Spinal cord (tissue), 10 donors: Measurements from ENCODE around the gene NEDD4L. TPM values are rescaled to one million over a fixed set of nuclear protein-coding genes. Genes with fewer than 3 reads are reported as not detected.

Experiments used
- DNase-seq, 6 donors: peaks; one replicate each; pipeline versions ENCODE4 v3.0.0 to v3.0.0-alpha.2; 2013 to 2015; ENCODE audit warnings: low spot score in 6 of 6, low read depth in 4 of 6
- H3K27ac ChIP-seq: one replicate; pipeline ENCODE4 v1.5.1; 2013; ENCODE audit warnings: low read depth, low read length, control low read depth
- H3K27me3 ChIP-seq: one replicate; pipeline ENCODE4 v1.6.1; 2013; ENCODE audit warnings: low read length; ENCODE audit not compliant: control insufficient read depth, insufficient read depth
- H3K36me3 ChIP-seq: one replicate; pipeline ENCODE4 v1.6.1; 2013; ENCODE audit warnings: low read length; ENCODE audit not compliant: control insufficient read depth, insufficient read depth
- H3K4me1 ChIP-seq: one replicate; pipeline ENCODE4 v1.6.1; 2013; ENCODE audit warnings: low read length; ENCODE audit not compliant: control insufficient read depth, insufficient read depth
- H3K4me3 ChIP-seq: one replicate; pipeline ENCODE4 v1.5.1; 2013; ENCODE audit warnings: low read depth, low read length, control low read depth
- H3K9me3 ChIP-seq: one replicate; pipeline ENCODE4 v1.6.1; 2013; ENCODE audit warnings: low read length; ENCODE audit not compliant: control insufficient read depth, insufficient read depth
- WGBS: methylation state at CpG from one replicate; pipeline ENCODE4 v1.1.5; 2013; ENCODE audit warnings: missing lambda C conversion rate; ENCODE audit not compliant: insufficient coverage; 5-methylcytosine and 5-hydroxymethylcytosine counted together
- polyA plus RNA-seq, 2 donors: library from polyadenylated mRNA; unstranded; fragments of 120-200 nt; gene quantifications; one replicate each; pipeline ENCODE4 v1.2.1, GENCODE V29; 2013; ENCODE audit not compliant: insufficient read length in 2 of 2
- total RNA-seq, 2 donors: library from RNA; depleted of rRNA in 1 of 2; stranded (reverse); fragments of 120-200 nt in 1 of 2; fragments of >200 nt in 1 of 2; gene quantifications; one replicate each; pipeline versions ENCODE4 v1.2.3 to v1.2.4, GENCODE V29; 2013 to 2014
- donor health status: healthy.

The NEDD4L gene
- total and polyA plus RNA-seq, 4 donors: 33.8 to 51.7 (median 49.7) TPM

DNA sequence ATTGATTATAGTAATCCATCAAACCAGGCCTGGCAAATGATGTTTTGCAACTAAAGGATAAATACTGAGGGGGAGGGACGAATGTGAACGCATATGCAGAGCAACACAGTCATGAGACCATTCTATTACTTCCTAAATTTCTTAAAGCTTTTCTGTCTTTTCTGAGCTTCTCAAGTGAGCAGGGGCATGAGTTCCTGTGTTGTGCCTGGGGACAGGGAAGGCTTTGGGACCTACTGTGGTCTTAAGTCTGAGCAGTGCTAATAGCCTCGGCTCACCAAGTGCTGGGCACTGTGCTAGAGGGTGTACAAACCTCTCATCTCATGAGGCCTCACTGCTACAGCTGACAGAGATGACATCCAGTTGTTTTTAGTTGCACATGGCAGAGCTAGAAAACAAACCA lies 182.4 kb downstream of the NEDD4L start:
- no peak for DNase-seq
- Histone ChIP-seq H3K36me3 (no peaks in the 10 kb centered on the region), H3K4me1 (peaks cover 11% of the 10 kb centered on the region), H3K9me3 (no peaks in the 10 kb centered on the region), H3K4me3 (no peak overlapping the region), H3K27me3 (no peaks in the 10 kb centered on the region), H3K27ac (no peak overlapping the region)
- 83% methylated on average over 1 of the region's 3 CpGs for WGBS

DNA sequence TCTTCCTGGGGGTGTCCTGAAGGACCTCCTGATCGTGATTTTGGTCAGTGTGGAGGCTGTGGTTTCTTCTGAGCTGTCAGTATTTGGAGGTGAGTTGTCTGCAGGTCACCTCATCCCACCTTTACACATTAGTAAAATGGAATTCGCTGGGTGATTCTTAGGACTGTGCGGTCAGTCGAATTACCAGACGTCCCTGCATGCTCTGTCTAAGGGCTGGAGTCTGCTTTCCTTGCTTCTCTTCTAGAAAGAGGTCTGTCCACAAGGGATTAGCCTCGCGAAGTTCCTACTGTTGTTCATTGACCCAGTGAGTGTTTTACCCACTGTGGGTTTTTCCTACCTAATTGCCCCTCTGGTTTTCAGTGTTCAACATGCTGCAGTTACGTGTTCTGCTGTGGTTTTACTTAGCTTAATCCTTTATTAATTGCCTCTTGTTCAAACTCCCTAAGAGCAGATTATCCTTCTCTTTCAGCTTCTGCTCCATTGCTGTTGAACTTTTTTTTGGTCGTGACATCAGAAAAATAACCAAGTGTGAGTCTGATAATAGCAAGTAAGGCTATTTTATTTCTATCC lies 183.4 kb downstream of the NEDD4L start:
- H3K27ac ChIP-seq: no peak overlapping the region
- 74% methylated on average over 3 of the region's 9 CpGs for WGBS
- H3K9me3 ChIP-seq: no peaks in the 10 kb centered on the region
- H3K27me3 ChIP-seq: no peaks in the 10 kb centered on the region
- H3K4me3 ChIP-seq: no peak overlapping the region
- H3K36me3 ChIP-seq: no peaks in the 10 kb centered on the region
- peaks cover 11% of the 10 kb centered on the region for H3K4me1 ChIP-seq
- no peak for DNase-seq

DNA sequence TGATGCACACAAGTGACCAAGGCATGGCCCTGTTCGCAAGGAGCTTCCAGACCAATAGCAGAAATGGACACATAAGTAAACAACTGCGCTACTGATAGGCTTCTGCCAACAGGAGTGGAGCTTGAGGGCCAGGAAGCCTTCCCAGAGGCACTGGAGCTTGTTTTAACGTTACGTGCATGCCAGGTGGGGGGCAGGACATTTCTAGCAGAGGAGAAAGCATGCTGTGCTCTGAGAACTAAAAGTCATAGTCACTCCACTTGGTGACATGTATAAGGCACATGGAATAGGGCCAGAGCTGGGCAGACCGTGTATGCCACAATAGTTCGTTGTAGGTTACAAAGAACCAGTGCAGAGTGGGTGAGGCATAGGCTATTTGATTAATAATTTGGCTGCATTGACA lies 184.2 kb downstream of the NEDD4L start:
- 92% methylated on average over 5 of the region's 6 CpGs for WGBS
- DNase-seq: no peak

DNA sequence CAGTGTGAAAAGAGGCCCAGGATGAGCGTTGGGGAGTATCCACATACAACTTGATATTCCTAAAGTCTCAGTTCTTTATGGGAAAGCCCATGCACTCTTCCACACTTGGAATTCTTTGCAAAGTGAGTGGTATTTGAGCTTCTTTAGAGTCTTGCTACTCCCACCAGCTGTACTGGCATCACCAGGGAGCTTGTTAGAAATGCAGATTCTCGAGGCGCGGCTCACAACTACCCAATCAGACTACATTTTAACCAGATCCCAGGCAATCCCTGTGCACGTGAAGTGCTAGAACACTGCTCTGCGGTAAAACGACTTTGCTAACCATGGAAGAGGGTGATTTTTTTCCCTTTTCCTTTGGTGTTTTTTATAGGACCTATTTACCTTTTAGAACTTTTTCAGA lies 184.7 kb downstream of the NEDD4L start:
- WGBS: no CpG with 5 or more reads among the region's 7 CpGs
- Histone ChIP-seq H3K27me3 (no peaks in the 10 kb centered on the region), H3K4me1 (peaks cover 8% of the 10 kb centered on the region), H3K27ac (no peak overlapping the region), H3K4me3 (no peak overlapping the region), H3K9me3 (no peaks in the 10 kb centered on the region), H3K36me3 (no peaks in the 10 kb centered on the region)
- DNase-seq: no peak

More for the DNA sequence above, 184.2 kb downstream of the NEDD4L start:
- Histone ChIP-seq H3K4me1 (peaks cover 11% of the 10 kb centered on the region), H3K27ac (no peak overlapping the region), H3K4me3 (no peak overlapping the region), H3K9me3 (no peaks in the 10 kb centered on the region), H3K27me3 (no peaks in the 10 kb centered on the region), H3K36me3 (no peaks in the 10 kb centered on the region)

DNA sequence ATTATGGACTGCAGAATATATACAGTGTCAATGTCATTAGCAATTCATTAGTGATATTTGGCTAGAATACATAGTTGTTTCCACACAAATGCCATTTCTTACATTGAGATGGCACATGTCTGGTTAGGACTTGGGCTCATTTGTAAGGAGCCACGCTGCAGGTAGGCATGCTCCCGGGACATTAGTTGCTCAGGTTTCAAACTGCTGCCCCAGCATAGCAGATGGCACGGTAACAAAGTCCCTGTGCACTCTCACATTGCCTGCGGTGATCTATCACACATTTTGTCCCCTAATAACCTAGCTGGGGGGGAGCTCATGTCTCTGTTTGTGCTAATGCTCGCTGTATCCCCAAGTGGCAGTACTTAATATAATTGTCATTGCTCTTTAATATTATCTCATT lies 185.1 kb downstream of the NEDD4L start:
- Histone ChIP-seq H3K4me3 (no peak overlapping the region), H3K4me1 (peaks cover 4% of the 10 kb centered on the region), H3K36me3 (no peaks in the 10 kb centered on the region), H3K9me3 (no peaks in the 10 kb centered on the region), H3K27me3 (no peaks in the 10 kb centered on the region), H3K27ac (no peak overlapping the region)
- DNase-seq: no peak
- WGBS: 83% methylated on average over 2 of the region's 5 CpGs

DNA sequence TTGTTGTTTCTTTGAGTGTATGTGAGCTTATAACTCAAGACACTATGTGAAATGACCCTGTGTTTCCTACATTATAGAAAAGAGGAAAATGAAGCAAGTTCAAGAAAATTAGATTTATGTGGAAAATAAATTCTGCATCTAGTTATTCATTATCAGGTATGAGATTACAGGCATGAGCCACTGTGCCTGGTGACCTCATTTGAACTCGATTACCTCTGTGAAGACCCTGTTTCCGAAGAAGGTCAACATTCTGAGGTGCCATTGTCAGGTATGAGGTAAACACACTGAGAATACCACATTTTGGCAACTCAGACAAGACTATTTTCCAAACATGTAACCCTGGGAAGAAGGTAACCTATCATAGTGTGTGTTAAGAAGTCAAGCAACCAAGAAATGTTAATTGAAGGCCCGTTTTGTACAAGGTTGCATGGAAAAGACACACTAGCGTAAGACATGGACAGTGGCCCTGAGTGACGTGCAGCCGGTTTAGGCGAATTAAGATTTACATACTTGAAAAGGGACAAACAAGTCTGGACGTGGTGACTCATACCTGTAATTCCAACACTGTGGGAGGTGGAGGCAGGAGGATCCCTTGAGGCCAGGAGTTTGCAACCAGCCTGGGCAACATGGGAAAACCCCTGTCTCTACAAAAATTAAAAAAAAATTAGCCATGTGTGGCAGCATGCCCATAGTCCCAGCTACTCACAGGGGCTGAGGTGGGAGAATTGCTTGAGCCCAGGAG lies 186.6 kb downstream of the NEDD4L start:
- no peaks in the 10 kb centered on the region for H3K9me3 ChIP-seq
- H3K4me3 ChIP-seq: no peak overlapping the region
- H3K36me3 ChIP-seq: no peaks in the 10 kb centered on the region
- 90% methylated on average over 6 of the region's 8 CpGs for WGBS
- DNase-seq: no peak
- peaks cover 6% of the 10 kb centered on the region for H3K4me1 ChIP-seq
- no peaks in the 10 kb centered on the region for H3K27me3 ChIP-seq
- no peak overlapping the region for H3K27ac ChIP-seq

DNA sequence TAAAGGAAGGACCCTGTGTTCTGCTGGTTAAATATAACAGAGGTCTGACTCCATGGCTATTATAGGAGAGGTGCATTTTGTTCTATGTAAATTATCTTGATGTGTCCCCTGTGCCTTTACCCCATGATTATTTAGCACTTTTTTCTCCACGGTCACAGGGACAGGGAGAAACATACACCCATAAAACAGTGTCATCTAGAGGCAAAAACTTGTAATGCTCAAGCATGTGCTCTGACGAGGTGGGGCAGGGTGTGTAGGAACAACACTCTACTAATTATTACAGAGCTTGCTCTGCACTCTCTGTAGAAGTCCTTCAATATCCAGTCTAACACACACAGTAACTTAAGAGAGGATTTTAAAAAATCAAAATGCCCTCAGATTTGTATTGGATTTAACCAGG lies 187.9 kb downstream of the NEDD4L start:
- no peak for DNase-seq
- Histone ChIP-seq H3K27ac (no peak overlapping the region), H3K36me3 (no peaks in the 10 kb centered on the region), H3K27me3 (no peaks in the 10 kb centered on the region), H3K4me3 (no peak overlapping the region), H3K9me3 (no peaks in the 10 kb centered on the region), H3K4me1 (peaks cover 6% of the 10 kb centered on the region)
- WGBS: no CpG with 5 or more reads among the region's 2 CpGs

DNA sequence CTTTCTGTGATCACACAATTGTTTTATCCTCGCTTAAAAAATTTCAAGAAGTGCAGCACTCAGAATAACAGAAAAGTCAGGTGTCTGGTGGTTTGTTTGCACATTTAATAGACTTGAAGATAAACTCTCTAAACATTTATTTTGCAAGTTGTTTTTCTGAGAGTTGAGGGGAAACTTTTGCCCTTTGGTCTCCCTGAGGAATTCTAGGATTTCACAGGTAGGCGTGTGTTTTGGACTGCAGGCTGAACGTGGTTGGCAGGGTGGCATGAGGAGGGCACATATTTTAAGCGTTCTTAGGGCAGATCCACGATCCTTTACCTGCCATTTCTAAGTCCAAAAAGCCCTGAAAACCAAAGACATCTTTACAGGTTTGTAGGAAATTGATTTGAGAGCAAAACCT lies 188.6 kb downstream of the NEDD4L start:
- WGBS: 80% methylated on average over 1 of the region's 5 CpGs
- no peaks in the 10 kb centered on the region for H3K9me3 ChIP-seq
- no peak overlapping the region for H3K4me3 ChIP-seq
- no peak overlapping the region for H3K27ac ChIP-seq
- H3K27me3 ChIP-seq: no peaks in the 10 kb centered on the region
- no peak for DNase-seq
- H3K4me1 ChIP-seq: peaks cover 6% of the 10 kb centered on the region
- H3K36me3 ChIP-seq: no peaks in the 10 kb centered on the region

DNA sequence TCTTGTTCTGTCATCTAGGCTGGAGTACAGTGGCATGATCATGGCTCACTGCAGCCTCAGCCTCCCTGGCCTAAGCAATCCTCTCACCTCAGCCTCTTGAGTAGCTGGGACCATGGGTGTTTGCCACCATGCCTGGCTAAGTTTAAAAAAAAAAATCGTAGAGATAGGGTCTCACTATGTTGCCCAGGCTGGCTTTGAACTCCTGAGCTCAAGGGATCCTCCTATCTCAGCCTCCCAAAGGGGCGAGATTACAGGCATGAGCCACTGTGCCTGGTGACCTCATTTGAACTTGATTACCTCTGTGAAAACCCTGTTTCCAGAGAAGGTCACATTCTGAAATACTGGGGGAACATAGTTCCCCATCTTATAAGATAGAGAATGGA lies 190.3 kb downstream of the NEDD4L start:
- H3K4me1 ChIP-seq: peaks cover 3% of the 10 kb centered on the region
- no peaks in the 10 kb centered on the region for H3K9me3 ChIP-seq
- H3K36me3 ChIP-seq: no peaks in the 10 kb centered on the region
- WGBS: 95% methylated on average over 2 of the region's 2 CpGs
- no peaks in the 10 kb centered on the region for H3K27me3 ChIP-seq
- H3K4me3 ChIP-seq: no peak overlapping the region
- no peak for DNase-seq
- no peak overlapping the region for H3K27ac ChIP-seq

DNA sequence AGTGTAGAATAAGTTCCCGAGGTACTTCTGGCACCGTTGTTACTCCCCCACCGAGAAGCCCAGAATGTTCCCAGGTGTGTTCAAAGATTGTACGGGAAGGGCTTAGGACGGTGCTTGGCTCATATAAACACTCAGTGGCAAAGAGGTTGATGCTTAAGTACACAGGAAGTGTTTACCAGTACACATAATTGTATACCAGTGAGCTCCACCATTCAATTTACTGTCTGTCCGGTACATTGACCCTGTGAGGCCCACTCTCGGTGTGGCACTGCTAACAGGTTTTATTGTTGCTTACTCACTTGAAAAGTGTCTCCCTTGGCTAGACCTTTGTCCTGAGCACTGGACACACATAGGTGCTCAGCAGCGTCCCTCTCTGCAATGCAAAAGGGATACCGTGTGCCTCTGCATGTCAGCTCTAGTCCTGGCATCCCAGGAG lies 191.0 kb downstream of the NEDD4L start:
- WGBS: 40% methylated on average over 7 of the region's 9 CpGs
- H3K9me3 ChIP-seq: no peaks in the 10 kb centered on the region

More for the DNA sequence above, 191.0 kb downstream of the NEDD4L start:
- H3K27me3 ChIP-seq: no peaks in the 10 kb centered on the region
- no peak for DNase-seq
- no peaks in the 10 kb centered on the region for H3K36me3 ChIP-seq
- no peak overlapping the region for H3K27ac ChIP-seq
- H3K4me1 ChIP-seq: peaks cover 3% of the 10 kb centered on the region
- no peak overlapping the region for H3K4me3 ChIP-seq
